Dedifferentiated amniotic fluid mesenchymal stem cell (primary cell): ENCODE results near the gene RTN4R.
"Not testable (repeated sequence)": the region's sequence is repeated elsewhere in the genome, so short reads cannot be mapped to it uniquely, and the experiment has no call there.

Source experiments
- DNase-seq: peaks from one replicate; pipeline ENCODE4 v3.0.0-alpha.2; 2016; ENCODE audit errors: extremely low spot score

Gene RTN4R

GRCh38 chr22:20271114-20271994, 3.2 kb upstream of the RTN4R start:
- no peak for DNase-seq

GRCh38 chr22:20270190-20271113, 2.3 kb upstream of the RTN4R start:
- DNase-seq = not testable (repeated sequence)

DNA sequence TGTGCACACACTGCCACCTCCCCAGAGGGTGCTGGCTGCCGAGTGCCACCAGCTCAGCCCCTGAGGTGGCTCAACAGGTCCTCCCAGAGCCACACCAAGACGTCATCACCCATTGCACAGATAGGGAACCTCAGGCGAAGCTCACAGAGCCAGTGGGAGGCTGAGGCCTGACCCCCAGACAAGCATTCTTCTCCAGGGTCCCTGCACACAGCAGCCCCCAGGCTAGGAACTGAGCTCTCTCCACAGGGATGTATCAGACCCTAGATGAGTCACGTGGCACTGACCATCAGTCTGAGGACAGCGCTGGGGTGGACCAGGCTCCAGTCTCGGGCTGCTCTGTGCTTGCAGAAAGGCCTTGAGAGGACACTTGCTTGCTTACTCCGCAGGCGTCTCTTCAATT, 1.6 kb upstream of the RTN4R start:
- not testable (repeated sequence) for DNase-seq

GRCh38 chr22:20269201-20269600, 1.1 kb upstream of the RTN4R start:
- DNase-seq = not testable (repeated sequence)

DNA sequence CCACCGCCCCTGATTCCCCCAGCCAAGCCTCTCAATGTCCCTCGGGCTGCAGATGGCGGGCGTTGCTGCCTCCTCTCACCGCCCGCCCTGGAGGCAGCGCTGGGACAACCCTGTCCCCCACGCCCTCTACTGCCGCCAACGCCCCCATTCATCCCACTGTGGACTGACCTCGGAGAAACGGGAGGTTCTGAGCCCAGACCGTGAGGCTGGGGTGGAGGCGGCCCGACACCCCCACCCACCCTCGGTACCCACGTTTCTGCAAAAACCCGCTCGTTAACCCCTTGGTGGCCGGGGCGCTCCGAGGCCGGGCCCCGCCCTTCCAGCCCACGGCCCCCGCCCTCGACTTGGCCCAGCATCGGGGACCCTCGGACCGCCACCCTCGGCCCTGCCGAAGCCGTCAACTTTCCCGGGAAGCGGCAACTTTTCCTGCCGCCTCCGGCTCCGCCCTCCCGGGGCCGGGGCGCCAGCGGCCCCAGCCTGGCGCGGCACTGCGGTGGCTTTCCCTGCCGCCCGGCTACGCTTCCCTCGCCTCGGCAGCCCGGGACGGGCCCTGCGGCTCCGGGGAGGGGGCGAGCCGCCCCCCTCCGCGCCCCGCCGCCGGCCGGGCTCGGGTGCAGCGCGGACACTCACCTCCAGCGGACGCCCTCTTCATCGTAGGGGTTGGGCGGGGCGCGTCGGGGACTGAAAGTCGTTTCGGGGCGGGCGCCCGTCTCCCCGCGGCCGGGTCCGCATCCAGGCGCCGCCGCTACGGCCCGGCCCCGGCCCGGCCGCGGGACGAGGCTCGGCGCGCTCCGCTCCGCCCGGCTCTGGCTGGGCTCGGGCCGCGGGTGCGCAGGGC, 458 bp downstream of the RTN4R start:
- DNase-seq = no peak

GRCh38 chr22:20266667-20267440, 1.3 kb downstream of the RTN4R start:
- DNase-seq = not testable (repeated sequence)

GRCh38 chr22:20265772-20266666, 2.1 kb downstream of the RTN4R start:
- not testable (repeated sequence) for DNase-seq

DNA sequence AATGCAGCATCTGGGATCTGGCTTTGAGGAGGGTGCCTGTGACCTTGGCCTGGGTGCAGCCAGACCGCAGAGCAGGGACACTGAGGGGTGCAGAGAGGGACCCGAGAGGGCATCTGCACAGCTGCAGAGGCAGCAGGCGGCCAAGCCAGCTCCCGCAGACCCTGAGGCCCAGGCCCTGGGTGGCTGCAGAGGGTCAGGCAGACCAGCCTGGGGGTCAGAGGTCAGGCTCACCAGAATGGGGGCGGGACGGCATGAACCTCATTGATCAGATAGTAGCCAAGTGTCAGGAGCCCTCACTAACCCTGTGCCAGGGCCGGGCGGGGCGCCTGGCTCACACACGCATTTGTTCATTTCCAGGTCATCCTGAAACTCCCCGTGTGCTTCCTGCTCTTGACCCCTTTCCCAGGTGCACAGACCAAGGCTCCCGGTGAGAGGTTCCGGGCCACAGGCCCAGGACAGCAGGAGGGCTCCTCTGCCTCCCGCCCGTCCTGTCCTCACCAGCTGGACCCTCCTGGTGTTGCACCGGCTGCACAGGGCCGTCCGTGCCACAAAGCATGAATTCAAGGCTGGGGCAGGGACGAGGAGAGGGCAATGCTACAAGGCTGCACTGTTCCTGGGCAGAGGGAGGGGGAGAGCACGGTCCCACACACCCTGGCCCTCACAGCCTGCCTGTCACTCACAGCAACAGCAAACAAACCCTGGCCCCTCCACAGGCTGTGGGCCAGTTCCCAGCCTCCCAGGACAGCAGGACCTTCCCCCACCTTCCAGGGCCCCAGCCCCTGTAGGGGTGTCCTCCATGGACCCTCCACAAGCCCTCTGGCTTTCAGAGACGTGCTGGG, 3.3 kb downstream of the RTN4R start:
- no peak for DNase-seq

- not testable (repeated sequence) for DNase-seq
These were observed 4.5 kb downstream of the RTN4R start for GRCh38 chr22:20263404-20264281.

DNA sequence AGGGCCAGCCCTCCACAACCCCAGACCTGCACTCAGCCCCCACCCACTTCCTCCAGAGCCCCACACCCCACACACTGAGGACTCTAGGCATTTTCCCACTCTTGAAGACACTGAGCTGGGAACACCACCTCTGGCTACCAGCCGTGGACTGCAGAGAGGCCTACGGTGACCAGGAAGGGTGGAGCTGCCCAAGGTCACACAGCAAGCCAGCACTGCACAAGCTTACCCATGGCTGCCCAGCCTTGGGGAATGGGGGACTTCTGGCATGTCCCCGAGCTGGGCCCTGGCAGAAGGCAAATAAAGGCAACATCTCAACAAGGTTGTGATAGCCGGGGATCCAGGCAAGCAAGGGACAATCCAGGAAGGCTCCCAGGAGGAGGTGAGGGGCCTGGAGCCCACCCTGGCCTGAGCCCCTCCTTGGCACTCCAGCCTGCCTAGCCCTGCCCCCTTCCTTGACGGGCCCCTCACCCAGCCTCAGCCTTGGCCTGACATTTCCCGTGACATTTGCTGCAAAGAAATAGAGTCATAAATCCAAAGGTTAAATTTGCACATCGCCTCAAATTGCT, 5.5 kb downstream of the RTN4R start:
- no peak for DNase-seq

DNA sequence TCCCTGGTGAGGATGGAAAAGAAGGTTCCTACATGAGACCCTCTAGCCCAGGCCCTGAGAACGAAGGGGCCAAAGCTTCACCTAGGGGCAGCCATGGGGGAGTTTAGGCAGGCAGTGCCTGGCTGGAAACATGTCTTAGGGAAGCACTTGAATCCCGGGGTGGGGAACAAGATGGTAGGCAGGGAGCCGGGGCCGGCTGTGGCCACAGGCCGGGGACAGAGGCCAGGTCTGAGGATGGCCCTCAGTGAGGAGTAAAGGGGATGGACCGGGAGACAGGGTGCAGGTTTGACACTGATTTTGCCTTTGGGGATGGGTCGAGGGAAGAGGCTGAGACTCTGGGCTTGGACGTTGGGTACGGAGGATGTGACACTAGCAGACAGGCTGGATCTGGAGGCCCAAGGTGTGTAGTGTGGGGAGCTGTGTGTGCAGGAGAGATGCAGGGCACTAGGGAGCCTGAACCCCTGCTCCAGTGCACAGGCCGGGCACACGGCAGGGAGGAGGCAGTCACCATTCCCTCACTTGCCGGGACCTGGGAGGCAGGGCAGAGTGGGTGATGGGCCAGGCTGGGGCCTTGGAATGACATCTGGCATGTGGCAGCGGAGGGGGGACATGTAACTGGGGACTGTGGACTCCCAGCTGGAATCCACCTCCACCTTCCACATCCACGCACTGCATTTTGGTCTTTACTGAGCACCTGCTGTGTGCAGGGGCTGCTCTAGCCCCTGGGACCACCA, 6.1 kb downstream of the RTN4R start:
- DNase-seq = no peak

GRCh38 chr22:20260071-20260765, 7.9 kb downstream of the RTN4R start:
- DNase-seq = no peak

- no peak for DNase-seq
These were observed 8.8 kb downstream of the RTN4R start for GRCh38 chr22:20259327-20259688.

DNA sequence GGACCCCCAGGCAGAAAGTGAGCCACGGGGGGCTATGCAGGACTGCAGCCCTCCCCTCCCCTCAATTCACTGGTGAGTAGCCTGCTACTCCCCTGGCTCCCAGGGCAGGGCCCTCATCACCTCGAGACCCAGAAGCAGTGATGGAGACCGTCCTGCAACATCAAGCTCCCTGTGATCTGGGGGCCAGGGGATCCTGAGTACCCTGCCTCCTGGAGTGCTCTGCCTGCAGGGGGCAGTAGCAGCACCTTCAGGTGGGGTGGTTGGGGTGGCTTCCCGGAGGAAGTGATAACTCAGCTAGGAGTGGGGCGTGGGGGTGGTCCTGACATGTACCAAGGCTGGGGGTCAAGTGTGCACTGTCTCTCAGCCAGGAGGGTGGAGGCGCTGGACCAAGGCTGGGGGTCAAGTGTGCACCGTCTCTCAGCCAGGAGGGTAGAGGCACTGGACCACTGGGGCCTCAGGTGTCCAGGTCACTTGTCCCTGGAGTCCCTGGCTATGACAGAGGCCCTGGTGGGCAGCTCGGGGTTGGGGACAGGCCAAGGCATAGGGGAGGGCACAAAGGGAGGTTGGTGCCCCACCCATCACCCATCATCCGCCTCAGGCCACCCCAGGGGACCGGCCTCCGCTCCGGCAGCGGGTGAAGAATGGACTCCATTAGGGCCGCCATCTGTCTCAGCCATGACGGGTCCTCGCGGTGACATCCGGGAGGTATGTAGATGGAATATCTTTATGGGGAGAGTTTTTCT, 9.4 kb downstream of the RTN4R start:
- DNase-seq = no peak

DNA sequence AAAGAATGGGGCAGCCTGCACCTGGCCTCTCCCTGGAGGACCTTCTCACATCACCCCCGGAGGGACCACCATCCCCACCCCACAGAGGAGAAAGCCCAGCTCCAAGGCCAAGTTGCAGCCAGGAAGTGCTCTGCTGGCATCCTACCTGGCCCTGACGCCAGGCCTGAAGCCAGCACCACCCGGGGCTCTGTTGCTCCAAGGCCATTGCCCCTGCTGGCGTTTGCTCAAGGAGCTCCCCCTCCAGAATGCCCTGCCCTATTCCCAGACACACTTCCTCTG, 10.2 kb downstream of the RTN4R start:
- DNase-seq = no peak
